PC-3 (cell line): ENCODE data around the gene C17orf78.

Experiments used
- CTCF ChIP-seq: fragments of 300-600 bp; sonication (generic); conservative IDR thresholded peaks from 2 replicates; pipeline ENCODE4 v1.5.1; 2017; ENCODE audit warnings: antibody characterized with exemption, low read depth, mild to moderate bottlenecking, low read length
- EZH2phosphoT487 ChIP-seq: fragments of 300-600 bp; sonication (generic); IDR thresholded peaks from 2 replicates; pipeline ENCODE4 v1.6.1; 2018; ENCODE audit warnings: mild to moderate bottlenecking, antibody characterized with exemption, low read length, borderline replicate concordance

GRCh38 chr17:37375706-37376105 is at the start of gene C17orf78:
- no peak for TF ChIP-seq CTCF
- TF ChIP-seq EZH2phosphoT487 = no peak
